ENCODE data around the gene CDC123.

- TF ChIP-seq CTCF (IDR thresholded peaks at IDR 0.05) = no peak
- TF ChIP-seq POLR2A (IDR thresholded peaks at IDR 0.05) = no peak
These were observed 11.1 kb downstream of the CDC123 start for GRCh38 chr10:12207114-12207513.

All from ovary (tissue), 3 donors.